ENCODE results near the gene ZMYND11. TPM values are rescaled to one million over a fixed set of nuclear protein-coding genes. Genes with fewer than 3 reads are reported as not detected.
A peak's percentile ranks its signal among the peaks of the same experiment; 100 is the strongest.

Gene ZMYND11
- total and polyA plus RNA-seq, 9 of the 15 experiments (the other 6 are each of a cell fraction or from before 2014, with no cell fraction given), result 2.7 to 13.8 (median 8.8) TPM

DNA sequence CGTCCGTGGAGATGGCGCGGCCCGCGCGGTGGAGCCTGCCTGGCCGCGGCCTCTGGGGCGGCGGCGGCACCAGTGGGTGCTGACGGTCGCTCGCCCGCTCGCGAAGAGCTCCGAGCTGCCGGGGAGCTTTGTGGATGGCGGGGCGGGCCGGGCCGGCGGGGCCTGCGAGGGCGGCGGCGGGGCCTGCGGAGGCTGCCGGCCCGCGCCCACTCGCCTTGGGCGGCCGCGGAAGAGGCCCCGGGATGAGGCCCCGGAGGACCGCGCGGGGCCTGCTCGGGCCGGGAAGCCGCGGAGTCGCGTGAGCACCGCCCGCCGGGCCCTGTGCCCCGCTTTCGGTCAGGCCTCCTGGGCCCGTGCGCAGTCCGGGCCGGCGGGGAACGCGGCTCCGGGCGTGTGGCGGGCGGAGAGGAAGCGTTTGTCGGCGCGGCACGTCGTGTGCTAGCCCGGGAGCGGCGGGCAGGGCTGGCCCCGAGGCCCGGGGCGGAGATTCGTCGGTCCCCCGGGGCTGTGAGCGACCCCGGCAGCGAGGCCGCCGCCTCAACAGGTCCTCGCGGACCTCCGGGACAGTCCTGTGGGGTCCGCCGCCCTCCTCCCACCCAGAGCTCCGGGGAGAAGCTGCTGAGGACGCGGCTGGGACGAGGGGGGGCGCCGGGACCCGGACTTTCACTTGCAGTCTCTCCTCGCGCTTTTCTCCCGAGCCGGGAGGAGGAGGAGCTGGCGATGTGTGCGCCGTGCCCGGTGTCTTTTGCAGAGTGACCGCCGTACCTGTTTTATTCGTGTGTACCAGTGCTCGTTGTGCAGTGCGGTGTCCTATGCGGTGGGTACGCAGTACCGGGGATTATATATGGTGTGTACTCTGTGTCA lies 578 bp downstream of the ZMYND11 start (continued):
- no peak for TF ChIP-seq SREBF1 (IDR thresholded peaks at IDR 0.05; ENCODE audit: borderline replicate concordance, low read depth, low read length)
- TF ChIP-seq CBX1 (IDR thresholded peaks at IDR 0.05; ENCODE audit: low read depth), result no peak
- peak; percentile 98 for TF ChIP-seq ZFX (CRISPR knock-in tag; IDR thresholded peaks at IDR 0.05)
- no peak for TF ChIP-seq KAT7 (CRISPR knock-in tag; IDR thresholded peaks at IDR 0.05; ENCODE audit: borderline replicate concordance)
- TF ChIP-seq, protein P1, sequence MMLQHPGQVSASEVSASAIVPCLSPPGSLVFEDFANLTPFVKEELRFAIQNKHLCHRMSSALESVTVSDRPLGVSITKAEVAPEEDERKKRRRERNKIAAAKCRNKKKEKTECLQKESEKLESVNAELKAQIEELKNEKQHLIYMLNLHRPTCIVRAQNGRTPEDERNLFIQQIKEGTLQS (IDR thresholded peaks at IDR 0.05), result no peak
- TF ChIP-seq, protein P1 (CRISPR knock-in tag; conservative IDR thresholded peaks at IDR 0.05), result no peak
- TF ChIP-seq HDAC3 (IDR thresholded peaks at IDR 0.05; ENCODE audit: borderline replicate concordance, partially characterized antibody), result no peak
- no peak for TF ChIP-seq FOSL1 (tag; conservative IDR thresholded peaks at IDR 0.05)
- no peak for TF ChIP-seq FOXA3 (CRISPR knock-in tag; conservative IDR thresholded peaks at IDR 0.05 in 1 of 2, IDR thresholded peaks at IDR 0.05 in 1 of 2)
- TF ChIP-seq, protein P2, sequence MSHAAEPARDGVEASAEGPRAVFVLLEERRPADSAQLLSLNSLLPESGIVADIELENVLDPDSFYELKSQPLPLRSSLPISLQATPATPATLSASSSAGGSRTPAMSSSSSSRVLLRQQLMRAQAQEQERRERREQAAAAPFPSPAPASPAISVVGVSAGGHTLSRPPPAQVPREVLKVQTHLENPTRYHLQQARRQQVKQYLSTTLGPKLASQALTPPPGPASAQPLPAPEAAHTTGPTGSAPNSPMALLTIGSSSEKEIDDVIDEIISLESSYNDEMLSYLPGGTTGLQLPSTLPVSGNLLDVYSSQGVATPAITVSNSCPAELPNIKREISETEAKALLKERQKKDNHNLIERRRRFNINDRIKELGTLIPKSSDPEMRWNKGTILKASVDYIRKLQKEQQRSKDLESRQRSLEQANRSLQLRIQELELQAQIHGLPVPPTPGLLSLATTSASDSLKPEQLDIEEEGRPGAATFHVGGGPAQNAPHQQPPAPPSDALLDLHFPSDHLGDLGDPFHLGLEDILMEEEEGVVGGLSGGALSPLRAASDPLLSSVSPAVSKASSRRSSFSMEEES (CRISPR knock-in tag; IDR thresholded peaks at IDR 0.05), result no peak
- TF ChIP-seq MTF1 (CRISPR knock-in tag; IDR thresholded peaks at IDR 0.05; ENCODE audit: borderline replicate concordance), result no peak
- no peak for TF ChIP-seq PTTG1 (tag; IDR thresholded peaks at IDR 0.05; ENCODE audit: low read depth)
- 0 out of 2 replicates have a peak, but pooled peaks have one; percentile 41 for TF ChIP-seq GATAD2B (IDR thresholded peaks at IDR 0.05; ENCODE audit: borderline replicate concordance)
- no peak for TF ChIP-seq POLR2AphosphoS2 (IDR thresholded peaks at IDR 0.05; ENCODE audit: low read length)
- no peak for TF ChIP-seq ZNF175 (CRISPR knock-in tag; IDR thresholded peaks at IDR 0.05; ENCODE audit: low read depth)
- no peak for TF ChIP-seq RHOXF2B (CRISPR knock-in tag; conservative IDR thresholded peaks at IDR 0.05)
- TF ChIP-seq CBX8 (IDR thresholded peaks at IDR 0.05; ENCODE audit: borderline replicate concordance, extremely low read depth, low read depth, low read length, poor library complexity, severe bottlenecking), result no peak
- TF ChIP-seq CTBP1 (IDR thresholded peaks at IDR 0.05; ENCODE audit: borderline replicate concordance), result peak; percentile 34; the same call in 1 of the 2 replicates
- TF ChIP-seq NFRKB (IDR thresholded peaks at IDR 0.05; ENCODE audit: low read depth), result no peak
- peak; percentile 89 for TF ChIP-seq CHD1 (IDR thresholded peaks at IDR 0.05; ENCODE audit: low read length)
- TF ChIP-seq KLF6 (CRISPR knock-in tag; IDR thresholded peaks at IDR 0.05; ENCODE audit: borderline replicate concordance), result no peak
- no peak for TF ChIP-seq RBM25 (IDR thresholded peaks at IDR 0.05; ENCODE audit: low read depth, low read length, severe bottlenecking)
- no peak for TF ChIP-seq SNIP1 (IDR thresholded peaks at IDR 0.05; ENCODE audit: low read depth)
- TF ChIP-seq THRB (CRISPR knock-in tag; conservative IDR thresholded peaks at IDR 0.05), result no peak
- no peak for TF ChIP-seq RBM17 (IDR thresholded peaks at IDR 0.05; ENCODE audit: borderline replicate concordance, low read depth, low read length)

Data from K562 (cell line).